GM23338 (cell line): Measurements from ENCODE around the gene USH2A.

Source experiments
- CREB1 ChIP-seq: fragments of 250-450 bp; sonication (Bioruptor Pico); IDR thresholded peaks from 2 replicates; pipeline ENCODE4 v1.5.0; 2020; ENCODE audit warnings: low read depth, mild to moderate bottlenecking, moderate library complexity
- EZH2 ChIP-seq: fragments of 200-600 bp; sonication (generic); IDR thresholded peaks from one replicate; pipeline ENCODE4 v1.8.0; 2017; ENCODE audit warnings: antibody characterized with exemption, mild to moderate bottlenecking, low read depth; ENCODE audit not compliant: unreplicated experiment
- EZH2phosphoT487 ChIP-seq: fragments of 200-600 bp; sonication (generic); IDR thresholded peaks from one replicate; pipeline ENCODE4 v1.8.1; 2018; ENCODE audit warnings: antibody characterized with exemption; ENCODE audit not compliant: unreplicated experiment
- JUNB ChIP-seq: IDR thresholded peaks from one replicate; pipeline ENCODE4 v1.6.1; 2016; ENCODE audit warnings: antibody characterized with exemption; ENCODE audit not compliant: unreplicated experiment
- POLR2AphosphoS5 ChIP-seq: IDR thresholded peaks from 2 replicates; pipeline ENCODE4 v1.6.1; 2016; ENCODE audit warnings: antibody characterized with exemption, low read depth
- ZNF331 ChIP-seq: fragments of 250-450 bp; sonication (Bioruptor Pico); IDR thresholded peaks from 2 replicates; pipeline ENCODE4 v1.5.0; 2020; ENCODE audit warnings: low read depth, mild to moderate bottlenecking, moderate library complexity
- TF ChIP-seq, protein P1 (sequence below), 2 experiments: fragments of 200-600 bp in 1 of 2; sonication (generic) in 1 of 2; conservative IDR thresholded peaks; 2 replicates each; pipeline versions ENCODE4 v1.5.1 to v1.6.1; 2016 to 2017; ENCODE audit warnings: antibody characterized with exemption in 2 of 2, low read depth in 2 of 2, mild to moderate bottlenecking in 2 of 2, moderate library complexity in 1 of 2
- TF ChIP-seq, protein P2 (sequence below): IDR thresholded peaks from one replicate; pipeline ENCODE4 v1.6.1; 2018; ENCODE audit warnings: antibody characterized with exemption; ENCODE audit not compliant: unreplicated experiment
- TF ChIP-seq, protein P3 (sequence below): IDR thresholded peaks from 2 replicates; pipeline ENCODE4 v1.6.1; 2016; ENCODE audit warnings: antibody characterized with exemption
- TF ChIP-seq, protein P4 (sequence below): fragments of 250-450 bp; sonication (Bioruptor Pico); IDR thresholded peaks from 2 replicates; pipeline ENCODE4 v1.5.0; 2020; ENCODE audit warnings: mild to moderate bottlenecking, moderate library complexity

DNA sequence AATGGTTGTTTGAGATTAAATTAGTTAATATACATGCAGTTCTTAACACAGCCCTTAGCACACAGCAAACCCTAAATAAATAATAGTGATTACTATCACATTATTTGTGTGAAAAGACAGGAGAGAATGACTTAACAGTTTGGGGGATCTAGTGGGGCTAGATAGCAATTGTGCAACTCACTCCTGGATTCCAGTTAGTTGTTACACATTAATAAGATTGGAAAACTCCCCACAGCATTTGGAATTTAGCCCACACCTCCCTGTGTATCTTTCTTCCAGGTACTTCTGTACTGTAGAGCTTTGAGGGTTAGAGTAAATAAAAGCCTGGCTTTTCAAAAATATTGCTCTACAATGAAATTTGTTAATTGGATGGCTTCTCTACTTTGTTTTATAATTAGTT is 763.0 kb downstream of the USH2A start:
- TF ChIP-seq, protein P1, sequence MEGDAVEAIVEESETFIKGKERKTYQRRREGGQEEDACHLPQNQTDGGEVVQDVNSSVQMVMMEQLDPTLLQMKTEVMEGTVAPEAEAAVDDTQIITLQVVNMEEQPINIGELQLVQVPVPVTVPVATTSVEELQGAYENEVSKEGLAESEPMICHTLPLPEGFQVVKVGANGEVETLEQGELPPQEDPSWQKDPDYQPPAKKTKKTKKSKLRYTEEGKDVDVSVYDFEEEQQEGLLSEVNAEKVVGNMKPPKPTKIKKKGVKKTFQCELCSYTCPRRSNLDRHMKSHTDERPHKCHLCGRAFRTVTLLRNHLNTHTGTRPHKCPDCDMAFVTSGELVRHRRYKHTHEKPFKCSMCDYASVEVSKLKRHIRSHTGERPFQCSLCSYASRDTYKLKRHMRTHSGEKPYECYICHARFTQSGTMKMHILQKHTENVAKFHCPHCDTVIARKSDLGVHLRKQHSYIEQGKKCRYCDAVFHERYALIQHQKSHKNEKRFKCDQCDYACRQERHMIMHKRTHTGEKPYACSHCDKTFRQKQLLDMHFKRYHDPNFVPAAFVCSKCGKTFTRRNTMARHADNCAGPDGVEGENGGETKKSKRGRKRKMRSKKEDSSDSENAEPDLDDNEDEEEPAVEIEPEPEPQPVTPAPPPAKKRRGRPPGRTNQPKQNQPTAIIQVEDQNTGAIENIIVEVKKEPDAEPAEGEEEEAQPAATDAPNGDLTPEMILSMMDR (conservative IDR thresholded peaks at IDR 0.05; ENCODE audit: low read depth in 2 of 2): no peak
- no peak for TF ChIP-seq POLR2AphosphoS5
- TF ChIP-seq, protein P2, sequence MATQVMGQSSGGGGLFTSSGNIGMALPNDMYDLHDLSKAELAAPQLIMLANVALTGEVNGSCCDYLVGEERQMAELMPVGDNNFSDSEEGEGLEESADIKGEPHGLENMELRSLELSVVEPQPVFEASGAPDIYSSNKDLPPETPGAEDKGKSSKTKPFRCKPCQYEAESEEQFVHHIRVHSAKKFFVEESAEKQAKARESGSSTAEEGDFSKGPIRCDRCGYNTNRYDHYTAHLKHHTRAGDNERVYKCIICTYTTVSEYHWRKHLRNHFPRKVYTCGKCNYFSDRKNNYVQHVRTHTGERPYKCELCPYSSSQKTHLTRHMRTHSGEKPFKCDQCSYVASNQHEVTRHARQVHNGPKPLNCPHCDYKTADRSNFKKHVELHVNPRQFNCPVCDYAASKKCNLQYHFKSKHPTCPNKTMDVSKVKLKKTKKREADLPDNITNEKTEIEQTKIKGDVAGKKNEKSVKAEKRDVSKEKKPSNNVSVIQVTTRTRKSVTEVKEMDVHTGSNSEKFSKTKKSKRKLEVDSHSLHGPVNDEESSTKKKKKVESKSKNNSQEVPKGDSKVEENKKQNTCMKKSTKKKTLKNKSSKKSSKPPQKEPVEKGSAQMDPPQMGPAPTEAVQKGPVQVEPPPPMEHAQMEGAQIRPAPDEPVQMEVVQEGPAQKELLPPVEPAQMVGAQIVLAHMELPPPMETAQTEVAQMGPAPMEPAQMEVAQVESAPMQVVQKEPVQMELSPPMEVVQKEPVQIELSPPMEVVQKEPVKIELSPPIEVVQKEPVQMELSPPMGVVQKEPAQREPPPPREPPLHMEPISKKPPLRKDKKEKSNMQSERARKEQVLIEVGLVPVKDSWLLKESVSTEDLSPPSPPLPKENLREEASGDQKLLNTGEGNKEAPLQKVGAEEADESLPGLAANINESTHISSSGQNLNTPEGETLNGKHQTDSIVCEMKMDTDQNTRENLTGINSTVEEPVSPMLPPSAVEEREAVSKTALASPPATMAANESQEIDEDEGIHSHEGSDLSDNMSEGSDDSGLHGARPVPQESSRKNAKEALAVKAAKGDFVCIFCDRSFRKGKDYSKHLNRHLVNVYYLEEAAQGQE: no peak
- no peak for TF ChIP-seq EZH2
- no peak for TF ChIP-seq CREB1 (CRISPR knock-in tag)
- TF ChIP-seq, protein P3, sequence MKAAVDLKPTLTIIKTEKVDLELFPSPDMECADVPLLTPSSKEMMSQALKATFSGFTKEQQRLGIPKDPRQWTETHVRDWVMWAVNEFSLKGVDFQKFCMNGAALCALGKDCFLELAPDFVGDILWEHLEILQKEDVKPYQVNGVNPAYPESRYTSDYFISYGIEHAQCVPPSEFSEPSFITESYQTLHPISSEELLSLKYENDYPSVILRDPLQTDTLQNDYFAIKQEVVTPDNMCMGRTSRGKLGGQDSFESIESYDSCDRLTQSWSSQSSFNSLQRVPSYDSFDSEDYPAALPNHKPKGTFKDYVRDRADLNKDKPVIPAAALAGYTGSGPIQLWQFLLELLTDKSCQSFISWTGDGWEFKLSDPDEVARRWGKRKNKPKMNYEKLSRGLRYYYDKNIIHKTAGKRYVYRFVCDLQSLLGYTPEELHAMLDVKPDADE: no peak
- no peak for TF ChIP-seq EZH2phosphoT487
- no peak for TF ChIP-seq JUNB
- TF ChIP-seq, protein P4, sequence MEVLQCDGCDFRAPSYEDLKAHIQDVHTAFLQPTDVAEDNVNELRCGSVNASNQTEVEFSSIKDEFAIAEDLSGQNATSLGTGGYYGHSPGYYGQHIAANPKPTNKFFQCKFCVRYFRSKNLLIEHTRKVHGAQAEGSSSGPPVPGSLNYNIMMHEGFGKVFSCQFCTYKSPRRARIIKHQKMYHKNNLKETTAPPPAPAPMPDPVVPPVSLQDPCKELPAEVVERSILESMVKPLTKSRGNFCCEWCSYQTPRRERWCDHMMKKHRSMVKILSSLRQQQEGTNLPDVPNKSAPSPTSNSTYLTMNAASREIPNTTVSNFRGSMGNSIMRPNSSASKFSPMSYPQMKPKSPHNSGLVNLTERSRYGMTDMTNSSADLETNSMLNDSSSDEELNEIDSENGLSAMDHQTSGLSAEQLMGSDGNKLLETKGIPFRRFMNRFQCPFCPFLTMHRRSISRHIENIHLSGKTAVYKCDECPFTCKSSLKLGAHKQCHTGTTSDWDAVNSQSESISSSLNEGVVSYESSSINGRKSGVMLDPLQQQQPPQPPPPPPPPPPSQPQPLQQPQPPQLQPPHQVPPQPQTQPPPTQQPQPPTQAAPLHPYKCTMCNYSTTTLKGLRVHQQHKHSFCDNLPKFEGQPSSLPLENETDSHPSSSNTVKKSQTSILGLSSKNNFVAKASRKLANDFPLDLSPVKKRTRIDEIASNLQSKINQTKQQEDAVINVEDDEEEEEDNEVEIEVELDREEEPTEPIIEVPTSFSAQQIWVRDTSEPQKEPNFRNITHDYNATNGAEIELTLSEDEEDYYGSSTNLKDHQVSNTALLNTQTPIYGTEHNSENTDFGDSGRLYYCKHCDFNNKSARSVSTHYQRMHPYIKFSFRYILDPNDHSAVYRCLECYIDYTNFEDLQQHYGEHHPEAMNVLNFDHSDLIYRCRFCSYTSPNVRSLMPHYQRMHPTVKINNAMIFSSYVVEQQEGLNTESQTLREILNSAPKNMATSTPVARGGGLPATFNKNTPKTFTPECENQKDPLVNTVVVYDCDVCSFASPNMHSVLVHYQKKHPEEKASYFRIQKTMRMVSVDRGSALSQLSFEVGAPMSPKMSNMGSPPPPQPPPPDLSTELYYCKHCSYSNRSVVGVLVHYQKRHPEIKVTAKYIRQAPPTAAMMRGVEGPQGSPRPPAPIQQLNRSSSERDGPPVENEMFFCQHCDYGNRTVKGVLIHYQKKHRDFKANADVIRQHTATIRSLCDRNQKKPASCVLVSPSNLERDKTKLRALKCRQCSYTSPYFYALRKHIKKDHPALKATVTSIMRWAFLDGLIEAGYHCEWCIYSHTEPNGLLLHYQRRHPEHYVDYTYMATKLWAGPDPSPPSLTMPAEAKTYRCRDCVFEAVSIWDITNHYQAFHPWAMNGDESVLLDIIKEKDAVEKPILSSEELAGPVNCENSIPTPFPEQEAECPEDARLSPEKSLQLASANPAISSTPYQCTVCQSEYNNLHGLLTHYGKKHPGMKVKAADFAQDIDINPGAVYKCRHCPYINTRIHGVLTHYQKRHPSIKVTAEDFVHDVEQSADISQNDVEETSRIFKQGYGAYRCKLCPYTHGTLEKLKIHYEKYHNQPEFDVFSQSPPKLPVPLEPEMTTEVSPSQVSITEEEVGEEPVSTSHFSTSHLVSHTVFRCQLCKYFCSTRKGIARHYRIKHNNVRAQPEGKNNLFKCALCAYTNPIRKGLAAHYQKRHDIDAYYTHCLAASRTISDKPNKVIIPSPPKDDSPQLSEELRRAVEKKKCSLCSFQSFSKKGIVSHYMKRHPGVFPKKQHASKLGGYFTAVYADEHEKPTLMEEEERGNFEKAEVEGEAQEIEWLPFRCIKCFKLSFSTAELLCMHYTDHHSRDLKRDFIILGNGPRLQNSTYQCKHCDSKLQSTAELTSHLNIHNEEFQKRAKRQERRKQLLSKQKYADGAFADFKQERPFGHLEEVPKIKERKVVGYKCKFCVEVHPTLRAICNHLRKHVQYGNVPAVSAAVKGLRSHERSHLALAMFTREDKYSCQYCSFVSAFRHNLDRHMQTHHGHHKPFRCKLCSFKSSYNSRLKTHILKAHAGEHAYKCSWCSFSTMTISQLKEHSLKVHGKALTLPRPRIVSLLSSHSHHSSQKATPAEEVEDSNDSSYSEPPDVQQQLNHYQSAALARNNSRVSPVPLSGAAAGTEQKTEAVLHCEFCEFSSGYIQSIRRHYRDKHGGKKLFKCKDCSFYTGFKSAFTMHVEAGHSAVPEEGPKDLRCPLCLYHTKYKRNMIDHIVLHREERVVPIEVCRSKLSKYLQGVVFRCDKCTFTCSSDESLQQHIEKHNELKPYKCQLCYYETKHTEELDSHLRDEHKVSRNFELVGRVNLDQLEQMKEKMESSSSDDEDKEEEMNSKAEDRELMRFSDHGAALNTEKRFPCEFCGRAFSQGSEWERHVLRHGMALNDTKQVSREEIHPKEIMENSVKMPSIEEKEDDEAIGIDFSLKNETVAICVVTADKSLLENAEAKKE: no peak
- no peak for TF ChIP-seq ZNF331 (CRISPR knock-in tag)
